Left lobe of liver (tissue), 2 donors: ENCODE data around the gene ARHGAP9. TPM values are rescaled to one million over a fixed set of nuclear protein-coding genes. Genes with fewer than 3 reads are reported as not detected.
A peak's percentile ranks its signal among the peaks of the same experiment; 100 is the strongest.
"Not testable (repeated sequence)": the region's sequence is repeated elsewhere in the genome, so short reads cannot be mapped to it uniquely, and the experiment has no call there.

ENCODE experiments used
- ATAC-seq: fragments of 200-7000 bp; cut with Tn5 transposase; one replicate; pipeline ENCODE4 v1.9.1; 2020; ENCODE audit warnings: mild to moderate bottlenecking, moderate library complexity
- DNase-seq: peaks from one replicate; pipeline ENCODE4 v3.0.0-alpha.2; 2020; ENCODE audit warnings: low spot score
- total RNA-seq: library from RNA; stranded (reverse); gene quantifications from one replicate; pipeline ENCODE4 v1.2.1, GENCODE V29; 2021
- donor health status: DM: no; HTN: no; CAD: no; lungs with moderate emphysema.
- donor health status: DM: no; HTN: yes; CAD: no.

ARHGAP9 gene
- total RNA-seq, 1 donor from 2014 or later, result 4.3 TPM

DNA sequence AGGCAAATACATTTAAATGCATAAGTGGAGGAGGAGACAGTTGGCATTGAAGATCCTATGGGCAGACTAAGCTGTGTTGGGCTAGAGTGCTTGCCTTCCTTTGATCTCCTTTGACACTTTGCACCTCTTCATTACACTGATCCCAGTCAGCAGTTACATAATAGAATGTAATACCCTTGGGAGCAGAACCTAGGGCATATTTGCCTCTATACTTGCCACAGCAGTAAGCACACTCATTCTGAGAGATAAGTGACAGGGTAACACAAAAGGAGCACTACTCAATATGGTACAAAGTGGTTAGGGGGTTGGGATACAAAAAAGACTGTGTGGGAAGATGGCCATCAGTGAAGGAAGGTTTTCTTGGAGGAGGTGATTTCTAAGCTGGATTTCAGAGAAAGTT is 17.2 kb upstream of the ARHGAP9 start:
- DNase-seq (no peak), ATAC-seq (peak; percentile 24)

DNA sequence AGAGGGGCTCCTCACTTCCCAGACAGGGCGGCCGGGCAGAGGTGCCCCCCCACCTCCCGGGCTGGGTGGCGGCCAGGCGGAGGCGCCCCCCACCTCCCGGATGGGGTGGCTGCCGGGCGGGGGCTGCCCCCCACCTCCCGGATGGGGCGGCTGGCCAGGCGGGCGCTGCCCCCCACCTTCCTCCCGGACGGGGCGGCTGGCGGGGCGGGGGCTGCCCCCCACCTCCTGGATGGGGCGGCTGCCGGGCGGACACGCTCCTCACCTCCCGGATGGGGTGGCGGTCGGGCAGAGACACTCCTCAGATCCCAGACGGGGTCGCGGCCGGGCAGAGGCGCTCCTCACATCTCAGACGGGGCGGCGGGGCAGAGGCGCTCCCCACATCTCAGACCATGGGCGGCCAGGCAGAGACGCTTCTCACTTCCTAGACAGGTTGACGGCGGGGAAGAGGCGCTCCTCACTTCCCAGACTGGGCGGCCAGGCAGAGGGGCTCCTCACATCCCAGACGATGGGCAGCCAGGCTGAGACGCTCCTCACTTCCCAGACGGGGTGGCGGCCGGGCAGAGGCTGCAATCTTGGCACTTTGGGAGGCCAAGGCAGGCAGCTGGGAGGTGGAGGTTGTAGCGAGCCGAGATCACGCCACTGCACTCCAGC is 15.5 kb upstream of the ARHGAP9 start:
- DNase-seq, result not testable (repeated sequence)

DNA sequence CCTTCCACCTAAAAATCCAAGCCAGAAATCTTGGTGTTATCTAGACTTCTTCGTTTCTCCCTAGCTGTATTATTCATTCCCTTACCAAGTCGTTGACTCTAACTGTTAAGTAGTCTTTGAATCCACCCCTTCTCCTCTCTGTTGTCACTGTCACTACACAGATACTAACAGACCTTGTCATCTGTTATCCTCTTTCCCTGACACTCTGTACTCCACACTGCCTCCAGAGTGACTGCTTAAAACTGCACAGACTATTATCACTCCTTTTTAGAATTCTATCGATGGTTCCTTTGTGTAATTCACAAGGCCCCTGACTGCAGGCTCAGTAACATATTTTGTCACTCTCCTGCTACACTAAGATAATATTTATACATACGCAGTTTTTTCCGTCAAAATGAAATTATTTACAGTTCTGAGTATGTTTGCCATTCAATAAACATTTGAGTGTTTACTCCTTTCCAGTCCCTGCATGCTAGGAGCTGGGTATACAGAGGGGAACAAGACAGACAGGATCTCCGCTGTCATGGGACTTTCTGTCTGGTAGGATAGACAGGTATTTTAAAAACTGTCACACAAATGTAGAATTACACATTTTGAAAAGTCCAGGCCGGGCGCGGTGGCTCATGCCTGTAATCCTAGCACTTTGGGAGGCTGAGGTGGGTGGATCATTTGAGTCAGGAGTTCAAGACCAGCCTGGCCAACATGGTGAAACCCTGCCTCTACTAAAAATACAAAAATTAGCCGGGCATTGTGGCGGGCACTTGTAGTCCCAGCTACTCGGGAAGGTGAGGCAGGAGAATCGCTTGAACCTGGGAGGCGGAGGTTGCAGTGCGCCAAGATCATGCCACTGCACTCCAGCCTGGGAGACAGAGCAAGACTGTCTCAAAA is 12.0 kb upstream of the ARHGAP9 start:
- DNase-seq (no peak), ATAC-seq (no peak)

More for the DNA sequence above, 15.5 kb upstream of the ARHGAP9 start:
- ATAC-seq, result not testable (repeated sequence)

DNA sequence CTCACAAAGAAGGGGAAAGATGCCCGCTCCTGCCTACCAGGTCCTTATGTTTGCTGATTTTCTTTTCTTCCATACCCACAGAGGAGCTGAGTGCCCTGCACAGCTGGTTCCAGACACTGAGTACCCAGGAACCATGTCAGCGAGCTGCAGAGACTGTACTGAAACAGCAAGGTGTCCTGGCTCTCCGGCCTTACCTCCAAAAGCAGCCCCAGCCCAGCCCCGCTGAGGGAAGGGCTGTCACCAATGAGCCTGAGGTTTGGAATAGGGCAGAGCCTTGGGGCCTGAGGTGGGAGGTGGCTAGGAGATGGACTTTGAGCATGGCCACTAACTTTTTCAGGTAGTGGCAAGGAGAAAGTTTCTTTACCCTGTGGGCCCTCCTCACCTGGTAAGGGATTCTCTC is 10.5 kb upstream of the ARHGAP9 start:
- no peak for ATAC-seq

DNA sequence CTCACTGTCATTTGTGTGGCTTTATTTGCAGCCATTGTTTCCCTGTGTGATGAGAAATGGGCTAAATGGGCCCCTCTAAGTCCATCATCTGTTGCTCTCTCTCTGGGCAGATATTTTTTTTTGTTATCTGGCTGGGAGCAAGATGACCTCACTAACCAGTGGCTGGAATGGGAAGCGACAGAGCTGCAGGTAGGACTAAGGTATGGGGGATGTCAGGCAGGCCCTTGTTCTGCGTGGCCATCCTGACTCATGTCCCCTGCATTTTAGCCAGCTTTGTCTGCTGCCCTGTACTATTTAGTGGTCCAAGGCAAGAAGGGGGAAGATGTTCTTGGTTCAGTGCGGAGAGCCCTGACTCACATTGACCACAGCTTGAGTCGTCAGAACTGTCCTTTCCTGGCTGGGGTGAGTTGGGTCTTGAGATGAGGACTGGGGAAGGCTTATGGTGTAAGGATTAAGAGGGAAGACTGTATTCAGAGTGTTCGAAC is 9.5 kb upstream of the ARHGAP9 start:
- ATAC-seq (no peak), DNase-seq (no peak)

More for the DNA sequence above, 10.5 kb upstream of the ARHGAP9 start:
- no peak for DNase-seq

DNA sequence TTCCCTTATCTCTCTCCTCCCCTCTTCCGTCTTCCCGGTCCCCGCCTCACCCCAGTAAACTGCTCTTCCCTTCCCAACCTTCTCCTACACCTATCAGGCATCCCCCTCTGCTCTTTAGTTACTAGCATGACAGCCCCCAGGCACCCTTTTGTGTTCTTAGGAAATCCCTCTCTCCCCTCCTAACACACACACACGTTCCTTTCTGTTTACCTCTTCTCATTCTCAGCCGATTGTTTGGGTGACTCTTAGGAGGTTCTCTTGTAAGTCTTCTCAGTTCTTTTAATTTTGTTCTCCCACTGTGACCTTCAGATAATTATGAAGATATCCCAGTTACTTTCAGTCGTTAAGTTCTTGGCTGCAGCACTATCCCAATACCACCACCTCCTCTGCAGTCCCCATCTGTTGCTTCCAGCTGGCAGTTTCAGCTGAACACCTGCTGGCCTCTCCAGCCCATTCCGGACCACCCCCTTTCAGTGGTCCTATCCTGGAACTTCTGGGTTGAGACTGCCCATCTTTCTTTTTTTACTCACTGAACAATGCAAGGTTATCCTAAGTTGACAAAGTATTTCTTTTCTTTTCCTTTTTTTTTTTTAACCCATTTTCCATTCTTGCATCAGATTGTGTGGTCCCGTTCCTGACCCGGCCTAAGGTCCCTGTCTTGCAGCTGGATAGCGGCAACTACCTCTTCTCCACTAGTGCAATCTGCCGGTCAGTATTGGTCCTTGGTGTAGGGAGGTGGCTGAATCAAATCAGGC is 8.9 kb upstream of the ARHGAP9 start:
- DNase-seq (no peak), ATAC-seq (no peak)

DNA sequence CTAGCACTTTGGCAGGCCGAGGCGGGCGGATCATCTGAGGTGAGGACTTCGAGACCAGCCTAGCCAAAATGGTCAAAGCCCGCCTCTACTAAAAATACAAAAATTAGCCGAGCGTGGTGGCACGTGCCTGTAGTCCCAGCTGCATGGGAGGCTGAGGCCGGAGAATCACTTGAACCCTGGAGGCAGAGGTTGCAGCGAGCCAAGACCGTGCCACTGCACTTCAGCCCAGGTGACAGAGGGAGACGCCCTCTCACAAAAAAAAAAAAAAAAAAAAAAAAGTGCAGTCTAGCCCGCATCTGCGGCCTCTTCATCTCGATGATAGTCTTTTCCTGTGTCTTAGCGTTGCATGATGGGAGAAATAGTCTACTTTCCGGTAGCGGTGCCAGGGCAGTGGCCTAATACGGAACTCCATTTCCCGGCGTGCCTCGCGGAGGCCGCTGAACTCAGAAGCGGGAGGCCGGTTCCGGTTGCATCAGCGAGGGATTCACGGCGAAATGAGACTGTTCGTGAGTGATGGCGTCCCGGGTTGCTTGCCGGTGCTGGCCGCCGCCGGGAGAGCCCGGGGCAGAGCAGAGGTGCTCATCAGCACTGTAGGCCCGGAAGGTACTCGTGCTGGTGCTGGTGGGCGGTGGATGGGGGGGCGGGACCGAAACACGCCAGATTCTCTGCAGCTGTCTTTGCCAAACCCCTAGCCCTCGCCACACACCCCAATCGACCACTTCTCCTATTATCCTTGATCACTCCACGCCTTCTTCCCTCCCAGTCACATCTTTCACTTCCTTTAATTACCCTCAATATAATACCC is 8.1 kb upstream of the ARHGAP9 start, which contains the start of gene MARS1:
MARS1 (plus strand) TSS at position 472 of the 805 bp plus-strand sequence; CDS start at position 495, 23 bp downstream.
- DNase-seq (peak; percentile 97), ATAC-seq (peak; percentile 95)

DNA sequence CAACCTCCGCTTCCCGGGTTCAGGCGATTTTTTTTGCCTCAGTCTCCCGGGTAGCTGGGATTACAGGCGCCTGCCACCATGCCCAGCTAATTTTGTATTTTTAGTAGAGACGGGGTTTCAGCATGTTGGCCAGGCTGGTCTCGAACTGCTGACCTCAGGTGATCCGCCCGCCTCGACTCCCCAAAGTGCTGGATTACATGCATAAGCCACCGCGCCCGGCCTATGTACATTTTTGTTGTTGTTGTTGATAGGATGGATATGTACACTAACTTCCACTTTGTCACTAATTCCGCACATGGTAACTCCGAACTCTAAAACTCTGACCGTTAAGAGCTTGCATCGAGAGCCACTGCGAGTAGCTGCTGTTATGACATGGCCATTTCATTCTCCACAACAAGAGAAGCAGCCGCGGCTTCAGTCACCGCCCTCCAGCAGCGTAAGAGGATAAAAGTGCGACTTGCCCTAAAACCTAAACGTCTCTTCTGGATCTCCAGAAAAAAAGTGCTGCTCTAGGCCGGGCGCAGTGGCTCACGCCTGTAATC is 7.5 kb upstream of the ARHGAP9 start:
- ATAC-seq (no peak), DNase-seq (no peak)

DNA sequence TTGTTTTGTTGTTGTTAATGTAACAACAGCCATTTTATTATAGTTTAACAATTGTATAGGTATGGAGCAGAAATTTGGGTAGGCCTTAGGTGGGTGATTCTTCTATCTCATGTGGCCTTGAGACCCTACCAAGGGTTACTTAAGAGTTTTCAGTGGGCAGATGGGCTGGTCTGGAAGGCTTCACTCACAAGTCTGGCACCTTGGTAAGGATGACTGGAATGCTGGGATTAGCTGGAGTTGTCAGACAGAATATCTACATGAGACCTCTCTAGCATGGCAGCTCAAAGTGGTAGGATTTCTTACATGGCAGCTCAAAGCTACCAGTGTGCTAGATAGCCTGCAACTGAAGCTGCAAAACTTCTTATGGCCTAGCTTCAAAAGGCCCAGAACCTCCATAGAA is 6.0 kb upstream of the ARHGAP9 start:
- DNase-seq (no peak), ATAC-seq (no peak)

DNA sequence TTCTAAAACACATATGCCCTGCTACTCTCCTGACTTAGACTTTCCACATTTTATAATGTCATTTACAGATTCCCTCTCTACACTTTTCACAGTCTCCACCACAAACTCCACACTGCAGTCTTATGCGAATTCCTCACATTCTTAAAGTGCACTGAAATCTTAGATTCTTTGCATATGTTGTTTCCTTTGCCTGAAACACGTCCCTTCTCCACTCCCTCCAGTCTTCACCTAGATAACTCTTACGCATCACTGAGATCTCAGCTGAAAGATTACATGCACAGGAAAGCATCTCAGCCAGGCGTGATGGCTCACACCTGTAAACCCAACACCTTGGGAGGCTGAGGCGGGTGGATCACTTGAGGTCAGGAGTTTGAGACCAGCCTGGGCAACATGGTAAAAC is 3.8 kb upstream of the ARHGAP9 start:
- ATAC-seq, result no peak
- DNase-seq, result no peak

DNA sequence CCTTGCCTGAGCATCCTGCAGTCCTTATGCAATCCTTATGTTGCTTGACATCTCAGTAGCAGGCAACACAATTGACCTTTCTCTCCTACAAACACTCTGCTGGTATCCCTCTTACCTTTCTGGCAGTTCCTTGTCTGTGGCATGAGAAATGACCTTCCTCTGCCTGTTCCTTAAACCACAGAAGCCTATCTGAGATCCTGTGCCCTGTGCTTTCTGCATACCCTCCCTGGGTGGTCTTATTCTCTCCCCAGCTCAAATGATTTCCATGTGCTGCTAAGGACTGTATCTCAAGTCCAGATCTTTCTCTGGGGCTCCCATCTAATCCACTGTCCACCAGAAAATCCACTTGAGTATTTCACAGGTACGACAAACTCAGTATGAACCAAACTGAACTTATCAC is 2.0 kb upstream of the ARHGAP9 start:
- ATAC-seq, result no peak
- no peak for DNase-seq

DNA sequence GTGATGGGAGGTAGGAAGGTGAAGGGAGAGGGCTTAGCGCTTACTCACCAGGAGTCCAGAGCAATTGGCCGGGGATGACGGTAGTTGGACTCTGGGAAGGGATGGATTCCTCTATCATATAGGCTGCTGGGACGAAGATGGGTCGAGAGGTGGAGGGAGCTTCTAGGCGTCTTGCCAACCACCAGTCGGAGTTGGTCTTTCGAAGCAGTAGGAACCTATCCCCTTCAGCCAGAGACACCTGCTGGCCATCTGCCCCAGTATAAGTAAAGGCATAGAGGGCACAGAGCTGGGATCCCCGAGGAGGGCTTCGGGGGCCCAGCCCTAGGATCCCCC is 657 bp downstream of the ARHGAP9 start:
- DNase-seq, result no peak

DNA sequence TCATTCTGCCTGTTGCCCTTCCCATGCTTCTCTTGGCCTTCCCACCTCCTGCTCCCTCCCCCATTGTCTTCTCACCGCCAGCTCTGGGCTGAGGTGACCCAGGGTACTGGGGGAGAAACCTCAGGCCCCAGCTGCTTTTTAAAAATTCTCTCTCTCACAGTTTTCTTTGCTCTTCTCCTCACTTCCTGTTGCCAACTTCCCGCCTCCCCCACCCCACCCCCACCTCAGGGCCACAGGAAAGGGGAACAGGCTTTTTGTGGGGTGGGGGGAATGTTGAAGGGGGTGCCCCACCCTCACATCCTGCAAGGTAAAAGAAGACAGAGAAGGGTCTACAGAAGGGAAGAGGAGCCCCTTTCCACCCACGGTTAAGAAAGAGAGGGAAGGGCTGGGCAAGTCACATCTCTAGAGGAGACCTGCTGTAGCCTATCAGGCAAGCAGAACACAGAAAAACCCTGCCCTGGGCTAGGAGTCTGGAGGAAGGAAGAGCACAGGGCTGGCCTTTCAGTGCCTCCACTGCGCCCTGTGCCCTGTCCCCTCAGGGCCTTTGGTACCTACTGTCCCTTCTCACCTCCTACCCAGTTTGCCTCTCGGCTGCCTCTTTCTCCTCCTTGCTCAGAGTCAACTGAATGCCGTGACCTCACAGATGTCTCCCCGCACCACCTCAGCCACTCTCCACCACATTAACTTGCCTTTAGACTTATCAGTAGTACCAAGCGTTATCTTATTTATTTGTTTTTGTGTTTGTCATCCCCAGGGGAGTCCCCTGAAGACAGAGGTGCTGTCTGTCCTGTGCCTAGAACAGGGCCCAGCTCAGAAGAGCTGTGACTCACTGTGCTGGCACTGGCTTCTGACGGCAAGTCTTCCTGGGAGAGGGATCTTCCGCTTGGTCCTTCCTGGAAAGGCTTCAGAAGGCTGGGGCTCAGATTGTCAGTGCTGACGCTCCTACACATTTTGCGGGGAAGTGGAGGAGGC is 1.7 kb downstream of the ARHGAP9 start:
- DNase-seq (no peak), ATAC-seq (peak; percentile 17)

More for the DNA sequence above, 657 bp downstream of the ARHGAP9 start:
- no peak for ATAC-seq

DNA sequence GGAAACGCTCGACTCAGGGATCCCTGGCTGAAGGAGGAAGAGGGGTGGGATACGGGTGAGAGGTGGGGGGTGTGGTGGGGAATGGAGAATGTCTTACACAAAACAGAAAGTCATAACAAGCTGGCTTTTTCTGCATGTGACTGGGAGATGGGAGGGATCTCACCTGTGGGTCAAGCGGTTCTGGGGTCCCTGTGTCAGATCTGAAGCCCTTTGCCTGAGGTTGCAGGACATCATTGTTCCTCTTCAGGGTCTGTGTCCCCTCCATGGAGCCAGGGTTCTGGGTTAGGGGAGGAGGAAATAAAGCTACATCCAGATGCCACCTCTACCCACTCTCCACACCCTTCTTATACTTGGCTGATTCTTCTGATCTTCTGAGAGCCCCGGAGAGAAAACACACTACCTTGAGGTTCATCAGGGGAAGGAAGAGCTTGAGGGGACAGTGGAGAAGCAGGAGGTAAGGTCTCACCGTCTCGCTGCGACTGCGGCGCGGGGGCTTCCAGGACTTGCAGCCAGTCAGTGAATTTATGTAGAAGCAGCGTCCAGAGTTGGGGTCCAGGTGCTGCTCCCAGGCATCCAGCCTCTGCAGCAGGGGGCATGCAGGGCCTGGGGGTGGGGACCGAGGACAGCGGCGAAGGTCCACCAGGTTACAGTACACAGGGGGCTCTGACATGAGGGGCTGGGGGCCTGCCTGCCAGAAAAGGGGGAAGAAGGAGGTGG is 2.5 kb downstream of the ARHGAP9 start:
- ATAC-seq, result no peak
- no peak for DNase-seq

DNA sequence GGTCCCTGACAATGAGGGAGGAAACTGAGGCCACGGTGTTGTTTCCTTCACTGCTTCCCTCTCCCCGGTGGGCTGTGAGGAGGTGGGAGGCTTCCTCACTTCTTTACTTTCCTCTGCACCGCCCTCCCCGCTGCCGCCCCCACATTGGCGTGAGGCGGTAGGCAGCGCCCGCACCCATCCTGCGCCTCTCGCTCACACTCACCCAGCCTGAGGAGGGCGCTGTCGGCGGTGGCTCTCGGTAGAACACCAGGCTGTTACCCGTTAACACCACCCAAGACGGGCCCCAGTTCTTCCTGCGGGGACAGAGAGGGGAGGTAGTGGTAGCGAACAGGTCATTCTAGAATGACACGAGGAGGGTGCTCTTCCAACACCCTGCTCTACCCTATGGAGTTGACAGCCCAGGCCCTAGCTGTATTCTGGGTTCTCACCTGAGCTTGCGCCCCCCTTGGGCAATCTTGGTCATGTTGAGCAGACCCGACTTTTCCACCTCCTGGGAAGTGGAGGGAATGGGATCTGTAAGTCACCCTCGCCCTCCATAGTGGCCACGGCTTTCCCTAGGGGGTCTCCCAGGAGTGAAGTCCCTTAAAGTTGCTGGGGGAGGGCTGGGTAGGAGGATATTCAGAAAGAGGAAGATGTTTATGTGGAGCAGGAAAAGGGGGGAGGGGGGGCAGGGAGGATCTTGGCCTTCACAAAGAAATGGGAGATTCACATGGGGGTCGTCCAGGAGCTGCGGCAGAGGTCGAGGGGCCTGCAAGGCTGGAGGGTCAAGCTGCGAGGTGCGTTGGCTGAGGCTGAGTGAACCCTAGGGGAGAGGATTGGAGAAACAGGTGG is 3.3 kb downstream of the ARHGAP9 start:
- DNase-seq (no peak), ATAC-seq (peak; percentile 2)

DNA sequence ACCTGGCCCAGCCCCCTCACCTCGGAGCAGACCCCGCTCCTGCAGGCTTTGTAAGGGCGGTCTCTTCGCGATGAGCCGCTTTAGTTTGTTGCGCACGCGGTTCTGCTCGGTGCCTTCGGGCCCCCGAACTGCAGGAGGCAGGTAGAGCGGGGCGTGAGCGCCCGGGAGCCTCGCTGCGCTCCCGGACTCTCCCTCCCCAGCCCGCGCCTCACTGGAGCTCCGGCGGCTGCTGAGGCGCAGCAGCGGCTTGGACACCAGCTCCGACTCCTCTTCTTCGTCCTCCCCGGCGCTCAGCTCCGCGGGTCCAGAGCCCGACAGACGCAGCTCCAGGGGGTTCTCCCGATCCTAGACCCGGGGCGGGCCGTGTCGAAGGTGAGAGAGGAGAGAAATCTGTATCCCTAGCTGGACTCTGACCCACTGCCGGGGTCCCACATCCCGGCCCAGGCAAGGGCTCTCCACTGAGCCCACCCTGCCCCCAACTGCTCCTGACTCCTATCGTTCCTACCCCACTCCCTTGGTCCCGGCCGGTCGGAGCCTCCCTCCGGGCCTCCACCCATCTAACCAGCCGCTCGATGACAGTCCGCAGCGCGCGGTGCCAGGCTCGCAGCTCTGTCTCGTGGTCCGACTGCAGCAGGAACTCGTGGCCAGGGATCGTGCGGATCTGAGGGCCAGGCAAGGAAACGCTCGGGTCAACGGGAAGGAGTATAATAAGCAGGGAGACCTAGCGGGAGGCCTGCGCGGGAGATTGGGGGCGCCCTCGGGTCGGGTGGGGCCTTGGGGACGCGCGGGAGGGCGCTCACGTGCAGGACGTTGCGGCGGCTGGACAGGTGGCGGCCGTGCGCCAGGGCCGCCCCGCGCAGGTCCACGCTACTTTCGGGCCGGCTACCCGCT is 4.2 kb downstream of the ARHGAP9 start:
- ATAC-seq (peak; percentile 65), DNase-seq (no peak)
